H1 (cell line): ENCODE results near the gene CFAP210.

Experiments
- ATF2 ChIP-seq: IDR thresholded peaks from 2 replicates; pipeline ENCODE4 v1.6.1; 2012; ENCODE audit warnings: low read length, inconsistent platforms
- BRCA1 ChIP-seq: IDR thresholded peaks from 2 replicates; pipeline ENCODE4 v1.6.1; 2012; ENCODE audit warnings: low read depth, low read length, improper control_type of control experiment
- CTCF ChIP-seq, 3 experiments: IDR thresholded peaks; 1 replicate in 2 of 3; 2 replicates in 1 of 3; pipeline versions ENCODE4 v1.5.1 to v1.6.1; 2011; ENCODE audit warnings: low read length in 3 of 3, mild to moderate bottlenecking in 3 of 3, inconsistent platforms in 2 of 3, low read depth in 1 of 3, moderate library complexity in 1 of 3; ENCODE audit not compliant: insufficient read depth in 1 of 3; ENCODE audit errors: control extremely low read depth in 1 of 3
- EZH2 ChIP-seq: fragments of 200-600 bp; sonication (generic); IDR thresholded peaks from 2 replicates; pipeline ENCODE4 v1.7.1; 2012; ENCODE audit warnings: low read depth, mild to moderate bottlenecking, moderate library complexity, low read length, inconsistent platforms; ENCODE audit not compliant: severe bottlenecking
- FOSL1 ChIP-seq: IDR thresholded peaks from 2 replicates; pipeline ENCODE4 v1.6.1; 2011; ENCODE audit warnings: mild to moderate bottlenecking, low read depth, low read length, moderate library complexity; ENCODE audit not compliant: insufficient read depth
- HDAC2 ChIP-seq, 2 experiments: fragments of 300-600 bp in 1 of 2; sonication (generic) in 1 of 2; IDR thresholded peaks; 2 replicates each; pipeline ENCODE4 v1.6.1; 2011 to 2012; ENCODE audit warnings: low read depth in 2 of 2, low read length in 2 of 2, mild to moderate bottlenecking in 2 of 2, moderate library complexity in 2 of 2, borderline replicate concordance in 1 of 2, inconsistent platforms in 1 of 2
- JUN ChIP-seq: IDR thresholded peaks from 2 replicates; pipeline ENCODE4 v1.6.1; 2011; ENCODE audit warnings: low read depth, mild to moderate bottlenecking, improper control_type of control experiment, low read length
- MAX ChIP-seq: IDR thresholded peaks from 2 replicates; pipeline ENCODE4 v1.6.1; 2012; ENCODE audit warnings: inconsistent platforms
- POLR2AphosphoS5 ChIP-seq: IDR thresholded peaks from 2 replicates; pipeline ENCODE4 v1.6.1; 2011; ENCODE audit warnings: low read depth, low read length
- SIX5 ChIP-seq: IDR thresholded peaks from 2 replicates; pipeline ENCODE4 v1.6.1; 2011; ENCODE audit warnings: mild to moderate bottlenecking, low read depth, low read length
- SP2 ChIP-seq: IDR thresholded peaks from 2 replicates; pipeline ENCODE4 v1.6.1; 2012; ENCODE audit warnings: mild to moderate bottlenecking, low read length, inconsistent platforms
- USF2 ChIP-seq: IDR thresholded peaks from 2 replicates; pipeline ENCODE4 v1.6.1; 2011; ENCODE audit warnings: low read length, improper control_type of control experiment

GRCh38 chr2:169625781-169626180 is 68.4 kb downstream of the CFAP210 start:
- TF ChIP-seq CTCF (IDR thresholded peaks at IDR 0.05; ENCODE audit: control extremely low read depth in 1 of 3, insufficient read depth in 1 of 3, low read depth in 1 of 3, low read length in 3 of 3) (no peak), SP2 (no peak), ATF2 (no peak), SIX5 (no peak), USF2 (no peak), EZH2 (no peak), JUN (no peak), FOSL1 (no peak), HDAC2 (IDR thresholded peaks at IDR 0.05; ENCODE audit: borderline replicate concordance in 1 of 2, low read depth in 2 of 2, low read length in 2 of 2) (no peak), POLR2AphosphoS5 (no peak), MAX (no peak), BRCA1 (no peak)
